Endothelial cell of umbilical vein (primary cell): ENCODE results near the gene KL.

Source experiments
- EZH2 ChIP-seq: IDR thresholded peaks from 2 replicates; pipeline ENCODE4 v1.6.1; 2012; ENCODE audit warnings: borderline replicate concordance, low read depth, mild to moderate bottlenecking, moderate library complexity, low read length, inconsistent platforms; ENCODE audit not compliant: severe bottlenecking
- FOS ChIP-seq: IDR thresholded peaks from 2 replicates; pipeline ENCODE4 v1.6.1; 2011; ENCODE audit warnings: mild to moderate bottlenecking, low read length, moderate library complexity, borderline replicate concordance; ENCODE audit not compliant: insufficient read depth
- GATA2 ChIP-seq: IDR thresholded peaks from 2 replicates; pipeline ENCODE4 v1.7.0; 2011; ENCODE audit warnings: low read depth, mild to moderate bottlenecking, moderate library complexity, mixed read lengths, low read length; ENCODE audit not compliant: insufficient read length, insufficient read depth
- JUN ChIP-seq: IDR thresholded peaks from 2 replicates; pipeline ENCODE4 v1.6.1; 2011; ENCODE audit warnings: borderline replicate concordance, low read depth; ENCODE audit not compliant: insufficient read length, insufficient read depth
- POLR2A ChIP-seq: IDR thresholded peaks from 2 replicates; pipeline ENCODE4 v1.6.1; 2012; ENCODE audit warnings: low read depth, mild to moderate bottlenecking, control low read depth, low read length
- POLR2AphosphoS5 ChIP-seq: IDR thresholded peaks from 2 replicates; pipeline ENCODE4 v1.6.1; 2012; ENCODE audit warnings: low read depth, mild to moderate bottlenecking, control low read depth, low read length, moderate library complexity; ENCODE audit not compliant: insufficient read depth
- TF ChIP-seq, protein P1 (sequence below), 2 donors: IDR thresholded peaks; 1 replicate in 1 of 2; 2 replicates in 1 of 2; pipeline ENCODE4 v1.5.1; 2011; ENCODE audit warnings: low read length in 2 of 2, mild to moderate bottlenecking in 2 of 2, moderate library complexity in 2 of 2, control low read depth in 1 of 2, inconsistent platforms in 1 of 2, low read depth in 1 of 2; ENCODE audit not compliant: insufficient read depth in 1 of 2; ENCODE audit errors: extremely low read depth in 1 of 2
- TF ChIP-seq, protein P2 (sequence below): IDR thresholded peaks from 2 replicates; pipeline ENCODE4 v1.6.1; 2011; ENCODE audit not compliant: insufficient read depth, insufficient read length

DNA sequence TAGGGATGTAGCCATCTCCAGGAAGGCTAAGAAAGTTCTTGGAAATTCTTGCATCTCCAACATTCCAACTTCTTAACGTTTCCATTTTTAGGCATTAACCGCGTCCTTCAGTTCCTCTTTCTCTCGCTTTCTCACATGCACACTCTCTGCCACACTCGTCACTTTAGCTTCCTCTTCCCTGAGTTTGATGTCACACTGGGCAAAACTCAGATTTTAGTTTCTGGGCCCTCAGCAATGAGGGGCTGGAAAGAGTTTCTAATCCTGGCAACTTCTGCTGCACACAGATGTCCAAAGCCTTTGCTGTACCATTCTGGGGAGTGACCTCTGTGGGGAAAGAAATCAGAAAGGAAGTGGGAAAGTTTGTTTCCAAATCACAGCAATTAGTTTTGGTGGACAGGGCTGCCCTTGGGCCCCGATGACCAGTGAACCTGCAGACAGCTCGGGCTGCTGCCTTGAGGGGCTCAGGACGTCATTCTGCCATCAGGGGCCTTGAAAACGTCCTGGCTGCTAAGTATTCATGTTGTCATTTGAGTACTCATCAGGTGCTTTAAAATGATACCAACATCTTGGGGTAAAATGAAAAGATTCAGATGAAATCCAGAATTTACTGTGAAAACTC is 89.3 kb downstream of the KL start:
- TF ChIP-seq, protein P1, sequence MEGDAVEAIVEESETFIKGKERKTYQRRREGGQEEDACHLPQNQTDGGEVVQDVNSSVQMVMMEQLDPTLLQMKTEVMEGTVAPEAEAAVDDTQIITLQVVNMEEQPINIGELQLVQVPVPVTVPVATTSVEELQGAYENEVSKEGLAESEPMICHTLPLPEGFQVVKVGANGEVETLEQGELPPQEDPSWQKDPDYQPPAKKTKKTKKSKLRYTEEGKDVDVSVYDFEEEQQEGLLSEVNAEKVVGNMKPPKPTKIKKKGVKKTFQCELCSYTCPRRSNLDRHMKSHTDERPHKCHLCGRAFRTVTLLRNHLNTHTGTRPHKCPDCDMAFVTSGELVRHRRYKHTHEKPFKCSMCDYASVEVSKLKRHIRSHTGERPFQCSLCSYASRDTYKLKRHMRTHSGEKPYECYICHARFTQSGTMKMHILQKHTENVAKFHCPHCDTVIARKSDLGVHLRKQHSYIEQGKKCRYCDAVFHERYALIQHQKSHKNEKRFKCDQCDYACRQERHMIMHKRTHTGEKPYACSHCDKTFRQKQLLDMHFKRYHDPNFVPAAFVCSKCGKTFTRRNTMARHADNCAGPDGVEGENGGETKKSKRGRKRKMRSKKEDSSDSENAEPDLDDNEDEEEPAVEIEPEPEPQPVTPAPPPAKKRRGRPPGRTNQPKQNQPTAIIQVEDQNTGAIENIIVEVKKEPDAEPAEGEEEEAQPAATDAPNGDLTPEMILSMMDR (IDR thresholded peaks at IDR 0.05; ENCODE audit: extremely low read depth in 1 of 2, insufficient read depth in 1 of 2, low read depth in 1 of 2, low read length in 2 of 2), result no peak
- TF ChIP-seq EZH2, result no peak
- TF ChIP-seq GATA2, result no peak
- TF ChIP-seq, protein P2, sequence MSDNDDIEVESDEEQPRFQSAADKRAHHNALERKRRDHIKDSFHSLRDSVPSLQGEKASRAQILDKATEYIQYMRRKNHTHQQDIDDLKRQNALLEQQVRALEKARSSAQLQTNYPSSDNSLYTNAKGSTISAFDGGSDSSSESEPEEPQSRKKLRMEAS, result no peak
- TF ChIP-seq POLR2A, result no peak
- TF ChIP-seq POLR2AphosphoS5, result no peak
- TF ChIP-seq JUN, result no peak
- TF ChIP-seq FOS, result no peak
